ENCODE results near the gene FSD1L. TPM values are rescaled to one million over a fixed set of nuclear protein-coding genes. Genes with fewer than 3 reads are reported as not detected.

The FSD1L gene
- total RNA-seq, 2 experiments from 2014 or later: 7.8 to 8.5 TPM

DNA sequence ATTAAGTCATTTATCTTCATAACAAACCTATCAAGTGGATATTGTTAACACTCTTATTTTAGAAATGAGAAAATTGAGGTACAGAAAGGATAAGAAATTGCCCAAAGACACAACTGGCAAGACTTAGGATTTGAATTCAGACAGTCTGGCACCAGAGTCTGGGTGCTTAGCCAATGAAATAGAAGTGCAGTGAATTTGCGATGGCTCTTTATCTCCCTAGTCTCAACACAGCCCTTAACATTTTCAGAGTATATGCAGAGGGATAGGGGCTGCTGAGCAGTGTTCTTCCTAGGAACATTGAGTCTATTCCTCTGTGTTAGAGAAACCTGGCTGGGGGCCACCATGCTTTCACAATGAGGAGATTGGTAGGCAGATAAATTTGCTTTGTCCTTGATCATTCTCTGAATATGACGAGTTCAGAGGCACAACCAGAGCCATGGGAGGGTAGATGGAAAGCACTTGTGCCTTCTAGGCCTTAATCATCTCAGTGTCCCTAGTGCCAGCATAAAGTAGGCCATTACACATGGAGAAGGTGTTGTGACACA, 6.1 kb upstream of the FSD1L start:
- H3K4me3 Mint-ChIP-seq: no peak overlapping the region
- peaks cover 10% of the 10 kb centered on the region for H3K4me1 Mint-ChIP-seq
- ChIA-PET CTCF (no interaction called here), POLR2A (no interaction called here)
- peaks cover 3% of the 10 kb centered on the region for H3K27me3 Mint-ChIP-seq
- no peak for DNase-seq
- no peak overlapping the region for H3K27ac Mint-ChIP-seq
- H3K9me3 Mint-ChIP-seq: no peaks in the 10 kb centered on the region
- no peaks in the 10 kb centered on the region for H3K36me3 Mint-ChIP-seq (ENCODE audit: low read depth)

DNA sequence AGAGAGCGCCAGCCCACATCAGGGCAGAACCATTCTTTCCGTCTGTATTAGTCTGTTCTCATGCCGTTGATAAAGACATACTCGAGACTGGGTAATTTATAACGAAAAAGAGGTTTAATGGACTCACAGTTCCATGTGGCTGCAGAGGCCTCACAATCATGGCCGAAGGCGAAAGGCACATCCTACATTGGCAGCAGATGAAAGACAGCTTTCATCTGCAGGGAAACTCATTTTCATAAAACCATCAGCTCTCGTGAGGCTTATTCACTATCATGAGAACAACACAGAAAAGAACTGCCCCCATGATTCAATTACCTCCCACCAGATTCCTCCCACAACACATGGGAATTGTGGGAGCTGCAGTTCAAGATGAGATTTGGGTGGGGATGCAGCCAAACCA, 4.7 kb upstream of the FSD1L start:
- H3K27ac Mint-ChIP-seq: no peak overlapping the region
- H3K4me3 Mint-ChIP-seq: no peak overlapping the region
- no peak for DNase-seq
- peaks cover 16% of the 10 kb centered on the region for H3K4me1 Mint-ChIP-seq
- H3K36me3 Mint-ChIP-seq (ENCODE audit: low read depth): no peaks in the 10 kb centered on the region
- no peaks in the 10 kb centered on the region for H3K9me3 Mint-ChIP-seq
- peaks cover 1% of the 10 kb centered on the region for H3K27me3 Mint-ChIP-seq
- CTCF ChIA-PET: no interaction called here
- POLR2A ChIA-PET: interaction anchor here (0.7 kb wide), 1 partner anchor 38 kb away, joined by 3 read pairs; no protein-coding TSS in a partner anchor

DNA sequence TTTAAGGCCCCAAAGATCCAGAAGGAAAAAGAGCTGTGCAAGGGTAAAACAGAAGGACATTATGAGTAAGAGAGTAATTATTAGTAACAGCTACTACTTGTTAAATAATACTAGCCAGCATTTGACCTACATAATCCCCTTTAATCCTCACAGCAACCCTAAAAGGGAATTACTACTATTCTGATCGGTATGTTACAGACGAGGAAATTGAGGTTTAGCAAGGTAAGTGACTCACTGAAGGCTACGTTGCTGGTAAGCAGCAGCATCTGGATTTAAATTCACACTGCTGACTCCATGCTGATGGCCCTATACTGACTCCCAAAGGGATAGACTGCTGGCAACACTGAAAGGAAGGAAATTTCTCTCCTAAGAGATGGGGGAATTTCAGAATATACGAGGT, 3.7 kb upstream of the FSD1L start:
- Mint-ChIP-seq H3K4me3 (no peak overlapping the region), H3K27me3 (no peaks in the 10 kb centered on the region), H3K27ac (no peak overlapping the region), H3K9me3 (no peaks in the 10 kb centered on the region), H3K4me1 (peaks cover 23% of the 10 kb centered on the region), H3K36me3 (ENCODE audit: low read depth) (no peaks in the 10 kb centered on the region)
- POLR2A ChIA-PET: no interaction called here
- DNase-seq: no peak
- CTCF ChIA-PET: interaction anchor here (0.6 to 1.4 kb wide), 3 partner anchors 31 to 54 kb away, joined by 3 to 6 read pairs (median 4); no protein-coding TSS in a partner anchor

DNA sequence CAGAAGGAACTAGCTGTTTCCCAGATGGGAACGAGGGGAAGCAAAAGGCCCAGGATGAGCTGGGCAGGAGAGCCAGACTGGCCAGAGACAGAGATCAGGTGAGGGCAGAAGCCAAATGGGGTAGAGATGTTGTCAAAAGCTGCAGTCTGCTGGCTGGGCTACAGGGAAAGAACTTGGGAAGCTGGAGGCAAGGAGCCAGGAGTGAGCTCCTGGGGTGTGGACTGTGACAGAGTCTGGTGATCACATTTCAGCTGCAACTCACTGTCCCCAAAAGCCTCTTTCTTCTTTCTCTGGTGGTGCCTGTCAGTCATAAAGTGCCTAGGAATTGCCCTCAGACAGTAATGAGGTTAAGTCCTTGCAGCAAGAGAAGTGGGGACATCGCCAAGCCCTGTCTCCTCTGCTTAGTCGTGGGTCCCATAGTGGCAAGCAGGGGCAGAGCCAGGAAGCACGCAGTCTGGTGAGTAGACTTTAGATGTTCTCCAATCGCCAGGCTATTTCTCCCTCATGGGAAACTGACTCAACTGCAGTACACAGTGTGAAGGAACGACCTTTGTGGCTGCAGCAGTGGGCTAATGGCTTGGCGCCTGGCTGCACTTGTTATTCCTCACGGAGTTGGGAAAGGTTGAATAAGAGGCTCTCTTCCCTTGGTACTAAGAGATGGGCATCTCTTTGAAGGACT, 2.5 kb upstream of the FSD1L start:
- Mint-ChIP-seq H3K9me3 (no peaks in the 10 kb centered on the region), H3K36me3 (ENCODE audit: low read depth) (no peaks in the 10 kb centered on the region), H3K4me3 (no peak overlapping the region), H3K4me1 (peaks cover 34% of the 10 kb centered on the region), H3K27ac (no peak overlapping the region), H3K27me3 (no peaks in the 10 kb centered on the region)
- DNase-seq: no peak
- ChIA-PET POLR2A (no interaction called here), CTCF (no interaction called here)

DNA sequence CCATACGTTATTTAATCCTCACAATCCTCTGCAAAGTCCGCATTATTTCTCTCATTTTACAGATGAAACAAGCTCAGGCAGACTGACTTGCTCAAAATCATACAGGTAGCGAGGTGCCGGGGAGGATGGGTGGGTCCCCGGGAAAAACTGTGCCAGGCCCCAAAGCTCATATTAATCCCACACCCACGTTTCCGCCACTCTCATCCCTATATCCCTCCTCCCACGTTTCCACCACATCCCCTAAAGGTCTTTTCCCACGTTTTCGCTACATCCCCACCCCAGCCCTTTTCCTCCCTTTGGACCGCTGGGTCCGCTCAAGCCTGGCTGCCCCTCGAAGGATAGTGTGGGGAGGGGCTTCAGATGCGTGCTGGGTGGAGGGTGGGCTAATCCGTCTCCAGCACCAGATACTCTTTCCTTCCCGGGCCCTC, 434 bp upstream of the FSD1L start:
- POLR2A ChIA-PET: interaction anchor here (1.4 kb wide), 1 partner anchor 203 kb away, joined by 3 read pairs; the partner anchor contains the start of gene SLC44A1
- no peak for DNase-seq
- H3K27me3 Mint-ChIP-seq: no peaks in the 10 kb centered on the region
- H3K27ac Mint-ChIP-seq: peak overlapping the region; percentile 62
- peaks cover 43% of the 10 kb centered on the region for H3K4me1 Mint-ChIP-seq
- no peaks in the 10 kb centered on the region for H3K9me3 Mint-ChIP-seq
- no peaks in the 10 kb centered on the region for H3K36me3 Mint-ChIP-seq (ENCODE audit: low read depth)
- H3K4me3 Mint-ChIP-seq: peak overlapping the region; percentile 76
- CTCF ChIA-PET: interaction anchor here (0.7 to 0.8 kb wide), 3 partner anchors 17 to 76 kb away, joined by 4 read pairs; no protein-coding TSS in a partner anchor

DNA sequence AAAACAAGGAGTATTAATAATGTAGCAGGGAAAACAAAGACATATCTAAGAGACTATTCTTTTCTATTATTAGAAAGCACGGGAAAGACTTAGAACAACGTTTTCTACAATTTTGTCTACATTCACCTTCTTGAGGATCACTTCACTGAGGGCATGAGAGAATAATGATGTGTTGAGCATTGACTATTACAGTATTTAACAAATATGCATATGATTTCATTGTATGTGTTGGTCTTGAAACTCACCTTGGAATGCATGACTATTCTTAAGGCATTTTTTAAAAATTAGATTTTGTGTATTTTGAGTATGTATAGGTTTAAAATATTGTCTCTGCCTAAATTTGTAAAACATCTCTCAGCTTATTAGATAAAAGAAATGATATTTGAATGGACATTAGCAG, 1.2 kb downstream of the FSD1L start:
- DNase-seq: no peak
- Mint-ChIP-seq H3K27ac (no peak overlapping the region), H3K27me3 (no peaks in the 10 kb centered on the region), H3K4me1 (peaks cover 41% of the 10 kb centered on the region), H3K4me3 (peak overlapping the region; percentile 76), H3K9me3 (no peaks in the 10 kb centered on the region), H3K36me3 (ENCODE audit: low read depth) (no peaks in the 10 kb centered on the region)
- POLR2A ChIA-PET: no interaction called here
- CTCF ChIA-PET: interaction anchor here (1.1 kb wide), 1 partner anchor 12 kb away, joined by 4 read pairs; no protein-coding TSS in a partner anchor

DNA sequence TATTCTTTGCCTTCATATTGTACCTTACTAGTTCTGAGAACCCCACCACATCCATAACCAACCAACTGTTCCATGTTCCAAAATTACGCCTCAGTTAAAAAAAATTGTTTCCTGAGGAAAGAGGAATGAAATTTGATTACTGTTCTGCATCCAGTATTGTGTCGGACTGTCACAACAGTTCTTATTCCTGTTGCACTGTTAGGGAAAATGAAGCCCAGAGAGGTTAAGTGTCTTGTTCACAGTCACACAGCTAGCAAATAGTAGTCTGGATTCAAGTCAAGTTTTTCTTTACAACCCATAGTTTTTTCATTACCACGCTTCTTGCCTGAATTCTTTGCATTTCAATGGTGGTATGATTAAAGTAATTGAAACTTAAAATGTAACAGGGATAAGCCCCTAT, 4.4 kb downstream of the FSD1L start:
- peaks cover 35% of the 10 kb centered on the region for H3K4me1 Mint-ChIP-seq
- H3K9me3 Mint-ChIP-seq: no peaks in the 10 kb centered on the region

DNA sequence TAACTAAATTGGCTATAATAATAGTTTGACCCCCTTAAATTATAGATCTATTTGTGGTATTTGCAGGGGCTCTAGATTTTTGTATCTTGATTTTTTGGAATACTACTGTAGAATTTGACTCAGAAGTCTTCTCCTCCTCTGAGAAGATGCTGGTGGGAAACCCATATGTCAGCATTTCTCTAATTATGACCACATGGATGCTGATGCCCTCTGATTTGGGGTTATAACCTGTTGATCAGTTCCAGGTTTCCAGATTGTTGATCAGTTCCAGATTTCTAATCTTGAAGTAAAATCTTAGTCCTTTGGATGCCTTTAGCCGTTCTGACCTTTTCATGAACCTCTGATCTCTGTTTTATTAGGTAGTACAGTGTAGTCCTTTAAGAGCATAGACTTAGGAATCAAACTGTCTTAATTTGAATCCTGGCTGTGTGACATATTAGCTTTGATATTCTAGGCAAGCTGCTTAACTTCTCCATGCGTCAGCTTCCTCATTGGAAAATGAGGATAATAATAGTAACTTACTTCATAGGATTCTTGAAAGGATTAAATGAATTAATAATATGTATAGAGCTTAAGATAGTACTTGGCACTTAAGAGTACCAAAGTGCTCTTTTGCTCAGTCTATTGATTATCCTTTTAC, 8.1 kb downstream of the FSD1L start:
- no peak for DNase-seq
- ChIA-PET POLR2A (no interaction called here), CTCF (interaction anchor here (1.0 kb wide), 1 partner anchor 96 kb away, joined by 3 read pairs; no protein-coding TSS in a partner anchor)
- H3K9me3 Mint-ChIP-seq: peaks cover 10% of the 10 kb centered on the region
- H3K4me1 Mint-ChIP-seq: peaks cover 11% of the 10 kb centered on the region
- no peaks in the 10 kb centered on the region for H3K27me3 Mint-ChIP-seq
- no peak overlapping the region for H3K27ac Mint-ChIP-seq
- H3K4me3 Mint-ChIP-seq: no peak overlapping the region
- H3K36me3 Mint-ChIP-seq (ENCODE audit: low read depth): peaks cover 20% of the 10 kb centered on the region

More for the DNA sequence above, 4.4 kb downstream of the FSD1L start:
- ChIA-PET POLR2A (interaction anchor here (1.5 kb wide), 1 partner anchor 8 kb away, joined by 3 read pairs; no protein-coding TSS in a partner anchor), CTCF (interaction anchor here (1.0 kb wide), 1 partner anchor 14 kb away, joined by 4 read pairs; no protein-coding TSS in a partner anchor)
- Mint-ChIP-seq H3K27ac (no peak overlapping the region), H3K4me3 (no peak overlapping the region), H3K27me3 (no peaks in the 10 kb centered on the region), H3K36me3 (ENCODE audit: low read depth) (peaks cover 4% of the 10 kb centered on the region)
- DNase-seq: no peak

DNA sequence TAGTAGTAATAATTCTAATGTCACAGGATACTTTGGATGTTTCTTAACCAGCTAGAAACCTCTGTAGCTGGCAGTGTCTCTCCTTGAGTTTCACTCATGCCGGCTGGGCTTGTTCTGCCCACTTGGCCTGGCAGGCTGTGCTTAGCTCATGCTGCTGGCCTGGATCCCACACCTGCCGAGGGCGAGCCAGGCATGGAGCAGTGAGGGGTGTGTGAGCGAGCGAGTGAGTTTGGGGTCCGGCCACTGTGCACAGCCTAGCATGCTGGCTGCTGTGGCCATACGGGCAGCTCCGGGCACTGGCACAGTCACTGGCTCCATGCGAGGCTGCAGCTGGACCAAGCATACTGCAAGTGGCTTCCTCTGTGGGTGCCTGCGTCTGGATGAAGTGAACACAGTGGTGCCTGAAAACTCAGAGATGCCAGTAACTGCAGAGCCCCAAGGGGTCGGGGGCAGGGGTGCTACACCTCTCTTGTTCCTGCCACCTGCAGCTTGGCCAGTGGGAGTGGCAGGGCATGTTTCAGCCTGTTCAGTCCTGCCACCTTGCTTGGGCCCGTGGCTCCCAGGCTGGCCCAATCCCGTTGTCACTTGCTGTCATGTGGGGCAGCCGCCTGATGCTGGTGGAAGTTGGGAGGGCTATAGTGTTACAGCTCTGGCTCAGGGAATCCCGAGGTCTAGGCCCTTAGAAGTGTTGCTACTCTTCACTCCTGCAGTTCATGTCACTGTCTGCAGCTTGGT, 9.9 kb downstream of the FSD1L start:
- Mint-ChIP-seq H3K27ac (no peak overlapping the region), H3K4me3 (no peak overlapping the region), H3K9me3 (peaks cover 10% of the 10 kb centered on the region), H3K36me3 (ENCODE audit: low read depth) (peaks cover 20% of the 10 kb centered on the region), H3K27me3 (no peaks in the 10 kb centered on the region), H3K4me1 (no peaks in the 10 kb centered on the region)
- ChIA-PET CTCF (interaction anchor here (0.6 kb wide), 1 partner anchor 512 kb away, joined by 3 read pairs; no protein-coding TSS in a partner anchor), POLR2A (no interaction called here)
- DNase-seq: no peak

DNA sequence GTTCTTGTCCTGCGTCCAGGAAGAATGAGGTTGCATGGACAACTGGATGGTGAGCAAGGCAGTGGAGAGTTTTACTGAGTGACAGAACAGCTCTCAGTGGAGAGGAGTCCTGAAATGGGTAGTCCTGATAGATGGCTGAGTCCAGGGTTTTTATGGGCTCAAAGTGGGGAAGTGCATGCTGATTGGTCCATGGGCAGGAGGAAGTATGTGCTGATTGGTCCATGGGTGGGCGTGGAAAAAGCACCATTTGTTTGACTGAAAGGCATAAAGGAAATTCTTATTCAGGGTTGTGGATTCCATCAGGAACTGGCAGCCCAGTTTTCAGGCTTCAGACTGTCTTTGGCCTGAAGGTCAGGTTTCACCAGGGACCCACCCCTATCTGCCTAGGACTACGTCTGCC, 10.6 kb downstream of the FSD1L start:
- CTCF ChIA-PET: interaction anchor here (0.6 kb wide), 1 partner anchor 513 kb away, joined by 3 read pairs; no protein-coding TSS in a partner anchor
- peaks cover 10% of the 10 kb centered on the region for H3K9me3 Mint-ChIP-seq
- POLR2A ChIA-PET: no interaction called here
- DNase-seq: no peak
- peaks cover 20% of the 10 kb centered on the region for H3K36me3 Mint-ChIP-seq (ENCODE audit: low read depth)
- H3K27me3 Mint-ChIP-seq: no peaks in the 10 kb centered on the region
- H3K4me3 Mint-ChIP-seq: no peak overlapping the region
- H3K4me1 Mint-ChIP-seq: no peaks in the 10 kb centered on the region
- H3K27ac Mint-ChIP-seq: no peak overlapping the region

DNA sequence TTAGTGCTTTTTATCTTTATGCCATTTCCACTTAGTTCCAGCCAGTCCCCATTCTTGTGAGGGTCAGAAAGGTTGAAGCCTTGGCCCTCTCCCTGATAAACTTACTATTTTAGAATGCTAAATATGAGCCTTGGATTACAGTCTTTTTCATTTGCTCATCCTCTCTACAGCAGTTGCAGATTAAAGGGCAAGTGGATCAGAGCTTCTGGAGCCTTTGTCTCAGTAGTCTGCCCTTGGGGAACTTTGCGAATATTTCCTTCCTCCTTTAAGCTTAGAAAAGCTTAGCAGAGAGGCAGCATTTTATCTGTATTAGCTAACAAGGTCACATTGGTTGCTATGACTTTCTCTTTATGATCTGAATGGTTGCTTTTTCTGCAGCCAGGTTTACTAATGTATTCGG, 11.5 kb downstream of the FSD1L start:
- CTCF ChIA-PET: no interaction called here
- DNase-seq: no peak

DNA sequence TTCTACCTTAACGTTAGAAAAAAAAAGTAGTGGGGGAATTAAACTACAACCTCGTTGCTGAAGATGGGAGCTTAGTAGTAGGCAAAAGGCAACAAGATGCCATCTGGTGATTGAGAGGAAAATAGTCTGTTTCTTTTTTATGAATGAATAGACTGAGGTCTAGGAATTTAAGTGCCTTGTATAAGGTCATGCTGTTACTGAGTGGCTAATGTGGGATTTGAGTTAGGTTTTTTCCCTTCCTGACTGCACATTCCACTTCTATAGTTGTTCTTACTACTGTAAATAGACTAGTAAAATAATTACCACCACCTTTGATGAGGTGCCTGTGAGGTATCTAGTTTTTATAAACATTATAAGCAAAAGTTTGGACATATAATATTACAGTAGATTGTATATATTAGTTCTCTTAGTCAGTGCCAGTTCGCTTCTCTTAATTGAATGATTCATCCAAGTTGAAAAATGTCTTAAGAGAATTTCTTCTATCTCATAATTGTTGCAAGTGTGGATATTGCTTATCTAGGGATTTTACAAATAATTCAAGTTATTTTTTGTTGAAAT, 19.1 kb downstream of the FSD1L start:
- no peak overlapping the region for H3K27ac Mint-ChIP-seq
- H3K27me3 Mint-ChIP-seq: no peaks in the 10 kb centered on the region
- H3K4me1 Mint-ChIP-seq: no peaks in the 10 kb centered on the region
- H3K36me3 Mint-ChIP-seq (ENCODE audit: low read depth): peaks cover 41% of the 10 kb centered on the region
- no peak for DNase-seq
- no peak overlapping the region for H3K4me3 Mint-ChIP-seq
- ChIA-PET POLR2A (no interaction called here), CTCF (no interaction called here)
- no peaks in the 10 kb centered on the region for H3K9me3 Mint-ChIP-seq

More for the DNA sequence above, 11.5 kb downstream of the FSD1L start:
- peaks cover 10% of the 10 kb centered on the region for H3K9me3 Mint-ChIP-seq
- H3K4me1 Mint-ChIP-seq: no peaks in the 10 kb centered on the region
- POLR2A ChIA-PET: no interaction called here
- no peaks in the 10 kb centered on the region for H3K27me3 Mint-ChIP-seq
- H3K36me3 Mint-ChIP-seq (ENCODE audit: low read depth): peaks cover 24% of the 10 kb centered on the region
- H3K4me3 Mint-ChIP-seq: no peak overlapping the region
- no peak overlapping the region for H3K27ac Mint-ChIP-seq

DNA sequence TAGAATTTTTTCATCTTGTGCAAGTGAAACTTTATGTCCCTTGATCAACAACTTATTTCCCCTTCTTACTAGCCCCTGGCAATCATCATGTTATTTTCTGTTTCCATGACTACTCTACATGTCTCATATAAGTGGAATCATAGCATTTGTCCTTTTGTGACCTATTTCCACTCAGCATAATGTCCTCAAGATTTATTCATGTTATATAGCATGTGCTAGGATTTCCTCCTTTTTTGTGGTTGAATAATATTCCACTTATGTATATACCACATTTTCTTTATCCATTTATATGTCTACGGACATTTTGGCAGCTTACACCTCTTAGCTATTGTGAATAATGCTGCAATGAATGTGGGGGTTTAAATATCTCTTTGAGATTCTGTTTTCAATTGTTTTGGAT, 21.0 kb downstream of the FSD1L start:
- CTCF ChIA-PET: no interaction called here
- POLR2A ChIA-PET: no interaction called here
- no peak overlapping the region for H3K4me3 Mint-ChIP-seq

More for the DNA sequence above, 21.0 kb downstream of the FSD1L start:
- peaks cover 41% of the 10 kb centered on the region for H3K36me3 Mint-ChIP-seq (ENCODE audit: low read depth)
- H3K4me1 Mint-ChIP-seq: no peaks in the 10 kb centered on the region
- no peaks in the 10 kb centered on the region for H3K9me3 Mint-ChIP-seq
- H3K27me3 Mint-ChIP-seq: no peaks in the 10 kb centered on the region
- no peak overlapping the region for H3K27ac Mint-ChIP-seq
- DNase-seq: no peak
